GM19463 (cell line): Measurements from ENCODE around the gene FUT6.
"Not testable (repeated sequence)": the region's sequence is repeated elsewhere in the genome, so short reads cannot be mapped to it uniquely, and the experiment has no call there.

Source experiments
- ATAC-seq: cut with Tn5 transposase; IDR thresholded peaks from one replicate; pipeline ENCODE4 v1.9.1; 2021; ENCODE audit warnings: mild to moderate bottlenecking, moderate library complexity; ENCODE audit not compliant: unreplicated experiment

Gene FUT6

DNA sequence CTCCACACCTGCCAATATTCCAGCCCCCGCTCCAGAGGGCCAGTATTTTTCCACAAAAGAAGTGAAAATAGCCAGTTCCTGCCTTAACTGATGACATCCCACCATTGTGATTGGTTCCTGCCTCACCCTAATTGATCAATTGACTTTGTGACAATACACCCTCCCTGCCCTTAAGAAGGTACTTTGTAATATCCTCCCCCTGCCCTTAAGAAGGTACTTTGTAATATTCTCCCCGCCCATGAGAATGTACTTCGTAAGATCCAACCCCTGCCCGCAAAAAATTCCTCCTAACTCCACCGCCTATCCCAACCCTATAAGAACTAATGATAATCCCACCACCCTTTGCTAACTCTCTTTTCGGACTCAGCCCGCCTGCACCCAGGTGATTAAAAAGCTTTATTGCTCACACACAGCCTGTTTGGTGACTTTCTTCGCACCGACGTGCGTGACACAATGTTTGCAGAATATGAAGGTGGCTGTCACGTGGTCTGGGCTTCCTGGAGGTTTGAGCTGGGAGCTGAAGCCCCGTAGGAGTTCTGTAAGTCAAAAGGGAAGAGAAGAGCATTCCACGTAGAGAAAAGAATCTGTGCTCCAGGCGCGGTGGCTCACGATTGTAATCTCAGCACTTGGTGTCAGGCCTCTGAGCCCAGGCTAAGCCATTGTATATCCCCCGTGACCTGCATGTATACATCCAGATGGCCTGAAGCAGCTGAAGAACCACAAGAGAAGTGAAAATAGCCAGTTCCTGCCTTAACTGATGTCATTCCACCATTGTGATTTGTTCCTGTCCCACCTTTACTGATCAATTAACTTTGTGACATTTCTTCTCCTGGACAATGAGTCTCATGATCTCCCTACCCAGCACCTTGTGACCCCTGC, 17.9 kb upstream of the FUT6 start:
- ATAC-seq: no peak

DNA sequence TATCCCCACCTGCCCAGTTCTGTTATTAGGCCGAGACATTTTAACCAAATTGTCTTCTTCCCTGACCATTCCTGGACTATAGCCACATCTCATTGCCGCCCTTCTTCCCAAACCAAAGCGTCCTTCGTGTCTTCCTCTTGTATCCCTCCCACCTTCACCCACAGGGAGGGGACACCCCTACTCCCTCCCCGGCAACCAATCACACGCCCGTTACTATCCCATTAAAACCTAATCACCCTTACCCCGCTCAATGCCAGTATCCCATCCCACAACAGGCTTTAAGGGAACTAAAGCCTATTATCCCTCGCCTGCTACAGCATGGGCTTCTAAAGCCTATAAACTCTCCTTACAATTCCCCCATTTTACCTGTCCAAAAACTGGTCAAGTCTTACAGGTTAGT, 15.6 kb upstream of the FUT6 start:
- not testable (repeated sequence) for ATAC-seq

DNA sequence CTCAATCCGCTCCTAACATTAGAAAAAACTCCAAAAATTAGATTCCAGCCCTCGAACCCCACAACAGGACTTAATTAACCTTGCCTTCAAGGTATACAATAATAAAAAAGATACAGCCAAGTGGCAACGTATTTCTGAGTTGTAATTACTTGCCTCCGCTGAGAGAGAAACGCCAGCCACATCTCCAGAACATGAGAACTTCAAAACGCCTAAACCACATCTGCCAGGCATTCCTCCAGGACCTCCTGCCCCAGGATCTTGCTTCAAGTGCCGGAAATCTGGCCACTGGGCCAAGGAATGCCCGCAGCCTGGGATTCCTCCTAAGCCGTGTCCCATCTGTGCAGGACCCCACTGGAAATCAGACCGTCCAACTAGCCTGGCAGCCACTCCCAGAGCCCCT, 14.6 kb upstream of the FUT6 start:
- ATAC-seq: not testable (repeated sequence)

DNA sequence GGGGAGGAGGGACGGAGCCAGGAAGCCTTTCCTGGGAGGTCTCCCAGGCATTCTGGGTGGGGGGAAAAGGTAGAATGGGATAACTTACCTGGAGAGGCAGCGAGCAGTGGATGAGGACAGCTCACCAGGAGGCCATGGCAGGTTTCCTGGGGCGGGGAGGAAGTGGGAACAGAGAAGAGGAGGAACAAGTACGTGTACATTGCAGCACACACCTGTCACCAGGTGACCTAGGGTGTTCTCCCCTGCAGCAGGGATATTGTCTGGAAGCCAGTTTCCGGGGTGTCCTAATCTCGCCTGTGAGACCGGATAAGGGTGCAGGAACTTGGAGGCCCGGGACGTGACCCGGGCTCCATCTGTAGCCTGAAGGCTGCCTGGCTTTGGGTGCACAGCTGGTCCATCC, 11.8 kb upstream of the FUT6 start, which contains the start of gene FUT3:
TSS of gene FUT3 (minus strand) at position 148 of the 400 bp plus-strand sequence.
- ATAC-seq: no peak

DNA sequence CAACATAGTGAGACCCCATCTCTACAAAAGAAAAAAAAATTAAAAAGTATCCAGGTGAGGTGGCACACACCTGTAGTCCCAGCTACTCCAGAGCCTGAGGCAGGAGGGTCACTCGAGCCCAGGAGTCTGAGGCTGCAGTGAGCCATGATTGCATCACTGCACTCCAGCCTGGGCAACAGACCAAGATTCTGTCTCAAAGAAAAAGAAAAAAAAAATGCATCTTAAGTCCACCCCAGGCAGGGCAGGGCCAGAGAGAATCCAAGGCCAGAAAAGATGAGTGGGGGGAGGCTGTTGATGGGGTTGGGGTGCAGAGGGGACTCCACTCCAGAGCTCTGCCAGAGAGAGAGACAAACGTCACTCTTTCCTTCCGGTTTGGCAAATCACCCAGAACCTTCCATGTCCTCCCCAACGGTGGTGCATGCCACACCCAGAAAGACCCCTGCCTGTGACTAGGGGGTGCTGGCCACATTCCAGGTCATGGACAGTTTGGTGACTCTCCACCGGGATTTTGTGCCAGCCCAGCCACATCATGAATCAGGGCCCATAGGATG, 11.3 kb upstream of the FUT6 start:
- no peak for ATAC-seq

DNA sequence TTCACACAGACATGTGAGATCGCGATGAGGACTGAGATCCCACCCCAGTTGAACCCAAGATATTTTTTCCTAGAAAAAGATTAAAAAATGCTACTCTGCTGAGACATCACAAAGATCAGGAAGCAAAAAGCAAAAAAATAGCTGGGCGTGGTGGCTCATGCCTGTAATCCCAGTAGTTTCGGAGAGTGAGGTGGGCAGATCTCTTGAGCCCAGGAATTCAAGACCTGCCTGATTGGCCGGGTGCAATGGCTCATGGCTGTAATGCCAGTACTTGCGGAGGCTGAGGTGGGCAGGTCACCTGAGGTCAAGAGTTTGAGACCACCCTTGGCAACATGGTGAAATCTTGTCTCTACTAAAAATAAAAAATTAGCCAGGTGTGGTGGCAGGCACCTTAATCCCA, 10.7 kb upstream of the FUT6 start:
- no peak for ATAC-seq

DNA sequence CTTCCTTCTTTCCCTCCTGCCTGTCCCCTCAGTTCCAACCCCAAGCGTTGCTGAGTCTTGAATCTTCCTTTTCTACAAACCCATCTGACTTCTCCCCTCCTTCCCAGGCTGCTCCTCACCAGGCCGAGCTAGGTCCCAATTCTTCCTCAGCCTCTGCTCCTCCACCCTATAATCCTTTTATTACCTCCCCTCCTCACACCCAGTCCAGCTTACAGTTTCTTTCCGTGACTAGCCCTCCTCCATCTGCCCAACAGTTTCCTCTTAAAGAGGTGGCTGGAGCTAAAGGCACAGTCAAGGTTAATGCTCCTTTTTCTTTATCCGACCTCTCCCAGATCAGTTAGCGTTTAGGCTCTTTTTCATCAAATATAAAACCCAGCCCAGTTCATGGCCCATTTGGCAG, 9.1 kb upstream of the FUT6 start:
- ATAC-seq: not testable (repeated sequence)

DNA sequence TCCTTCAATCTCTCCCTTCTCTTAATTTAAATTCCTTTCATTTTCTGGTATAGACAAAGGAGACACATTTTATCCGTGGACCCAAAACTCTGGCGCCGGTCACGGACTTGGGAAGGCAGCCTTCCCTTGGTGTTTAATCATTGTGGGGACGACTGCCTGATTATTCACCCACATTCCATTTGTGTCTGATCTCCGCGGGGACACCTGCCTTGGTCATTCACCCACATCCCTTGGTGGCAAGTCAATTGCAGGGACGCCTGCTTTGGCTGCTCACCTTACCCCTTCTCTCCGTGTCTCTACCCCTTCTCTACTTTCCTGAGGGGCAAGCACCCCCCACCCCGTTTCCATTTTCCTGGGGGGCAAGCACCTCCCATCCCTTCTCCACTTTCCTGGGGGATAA, 8.3 kb upstream of the FUT6 start:
- not testable (repeated sequence) for ATAC-seq

DNA sequence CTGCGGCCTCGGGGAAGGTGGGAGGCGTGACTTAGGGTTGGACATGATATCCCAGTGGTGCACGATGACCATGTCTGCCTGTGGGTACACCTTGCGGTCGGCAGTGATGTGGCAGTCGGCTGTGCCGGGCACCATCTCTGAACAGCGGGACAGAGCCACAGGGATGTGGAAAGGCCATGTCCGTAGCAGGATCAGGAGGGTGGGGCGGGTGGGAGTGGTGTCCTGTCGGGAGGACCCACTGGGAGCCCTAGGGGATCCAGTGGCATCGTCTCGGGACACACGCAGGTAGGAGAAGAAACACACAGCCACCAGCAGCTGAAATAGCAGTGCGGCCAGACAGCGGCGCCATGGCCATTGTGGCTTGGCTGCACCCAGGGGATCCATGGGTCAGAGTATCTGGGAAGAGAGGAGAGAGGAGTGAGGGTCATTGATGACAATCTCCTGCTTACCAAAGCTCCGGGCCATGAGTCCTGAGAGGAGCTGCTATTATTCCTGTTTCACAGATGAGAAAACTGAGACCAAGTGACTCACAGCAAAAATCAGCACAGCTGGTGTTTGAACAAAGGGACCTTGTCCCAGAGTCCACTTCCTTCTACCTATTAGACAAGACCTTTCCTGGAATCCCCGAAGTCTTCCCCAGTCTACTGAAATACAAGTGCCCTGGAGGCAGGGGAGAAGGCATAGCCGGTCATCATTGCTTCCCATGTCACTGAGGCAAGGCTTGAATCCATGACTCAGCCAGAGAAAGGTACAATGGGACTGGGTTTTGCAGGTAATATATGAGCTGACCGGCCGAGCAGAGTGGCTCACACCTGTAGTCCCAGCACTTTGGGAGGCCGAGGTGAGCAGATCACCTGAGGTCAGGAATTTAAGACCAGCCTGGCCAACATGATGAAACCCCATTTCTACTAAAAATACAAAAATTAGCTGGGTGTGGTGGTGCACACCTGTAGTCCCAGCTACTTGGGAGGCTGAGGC, 5.2 kb upstream of the FUT6 start:
- no peak for ATAC-seq

DNA sequence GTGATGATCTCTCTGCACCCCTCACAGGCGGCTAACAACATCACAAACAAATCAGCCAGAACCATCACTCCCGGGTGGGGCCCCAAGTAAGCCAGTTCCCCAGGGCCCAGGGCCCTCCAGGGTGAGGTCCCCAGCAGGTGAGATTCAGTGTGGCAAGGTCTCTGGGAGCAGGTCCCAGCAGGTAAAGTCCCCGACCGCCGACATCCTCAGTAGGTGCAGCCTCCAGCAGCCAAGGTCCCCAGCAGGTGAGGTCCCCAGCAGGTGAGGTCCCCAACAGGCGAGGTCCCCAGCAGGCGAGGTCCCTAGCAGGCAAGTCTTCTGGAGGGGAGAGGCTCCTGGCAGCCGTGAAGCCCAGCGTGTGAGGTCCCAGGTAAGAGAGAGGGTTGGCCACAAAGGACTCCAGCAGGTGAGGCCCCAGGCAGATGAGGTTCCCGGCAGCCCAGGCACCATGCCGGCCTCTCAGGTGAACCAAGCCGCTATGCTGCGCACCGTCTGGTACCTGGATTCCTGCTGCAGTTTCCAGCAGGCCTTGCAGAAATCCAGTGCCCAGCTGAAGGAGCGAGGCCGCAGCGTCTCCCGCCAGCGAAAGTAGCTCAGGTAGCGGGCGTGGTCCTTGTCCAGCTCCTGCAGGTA, 3.9 kb upstream of the FUT6 start:
- ATAC-seq: no peak

DNA sequence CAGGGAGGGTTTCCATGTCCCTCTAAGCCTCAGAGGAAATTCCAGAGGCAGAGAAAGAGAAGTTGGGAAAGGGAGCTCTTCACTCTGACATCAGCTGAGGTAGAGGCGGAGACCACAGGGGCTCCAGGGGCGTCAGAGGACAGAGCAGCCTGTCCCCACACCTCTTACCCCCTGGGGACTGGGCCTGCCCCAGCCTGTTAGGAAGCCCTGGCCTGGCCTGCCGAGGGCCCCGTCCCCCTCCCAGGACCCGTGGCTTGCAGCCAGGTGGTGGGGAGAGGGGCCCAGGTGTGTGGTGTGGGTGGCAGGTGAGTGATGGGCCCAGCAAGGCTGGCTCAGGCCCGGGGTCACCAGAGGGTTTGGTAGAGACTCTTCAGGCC, 2.2 kb upstream of the FUT6 start:
- ATAC-seq: not testable (repeated sequence)

DNA sequence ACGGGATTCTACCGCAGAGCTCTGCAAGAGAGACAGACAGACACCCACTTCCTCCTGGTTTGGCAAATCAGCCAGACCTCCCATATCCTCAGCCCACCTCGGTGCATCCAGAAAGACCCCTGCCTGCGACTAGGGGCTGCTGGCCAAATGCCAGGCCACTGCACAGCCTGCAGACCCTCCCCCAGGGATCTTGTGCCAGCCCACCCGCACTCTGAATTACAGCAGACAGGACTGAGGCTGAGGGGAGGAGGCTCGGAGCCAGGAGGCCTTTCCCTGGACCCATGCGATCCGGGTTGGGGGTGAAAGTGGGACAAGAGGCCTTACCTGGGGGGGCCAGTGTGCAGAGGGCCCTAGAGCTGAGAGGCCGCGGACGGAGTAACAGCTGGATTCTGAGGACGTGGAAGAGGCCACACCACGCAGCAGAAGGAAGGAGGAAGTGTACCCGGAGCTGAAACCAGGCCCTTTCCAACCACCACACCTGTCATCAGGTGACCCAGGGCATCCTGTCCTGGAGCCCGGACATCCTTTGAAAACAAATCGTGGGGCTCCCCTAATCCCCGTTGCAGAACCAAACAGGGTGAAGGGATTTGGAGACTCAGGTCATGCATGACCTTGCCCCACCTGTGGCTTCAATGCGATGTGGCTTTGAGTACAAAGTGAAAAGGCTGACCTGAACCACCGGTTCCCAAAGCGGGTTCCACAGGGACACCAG, 993 bp downstream of the FUT6 start:
- ATAC-seq: no peak

DNA sequence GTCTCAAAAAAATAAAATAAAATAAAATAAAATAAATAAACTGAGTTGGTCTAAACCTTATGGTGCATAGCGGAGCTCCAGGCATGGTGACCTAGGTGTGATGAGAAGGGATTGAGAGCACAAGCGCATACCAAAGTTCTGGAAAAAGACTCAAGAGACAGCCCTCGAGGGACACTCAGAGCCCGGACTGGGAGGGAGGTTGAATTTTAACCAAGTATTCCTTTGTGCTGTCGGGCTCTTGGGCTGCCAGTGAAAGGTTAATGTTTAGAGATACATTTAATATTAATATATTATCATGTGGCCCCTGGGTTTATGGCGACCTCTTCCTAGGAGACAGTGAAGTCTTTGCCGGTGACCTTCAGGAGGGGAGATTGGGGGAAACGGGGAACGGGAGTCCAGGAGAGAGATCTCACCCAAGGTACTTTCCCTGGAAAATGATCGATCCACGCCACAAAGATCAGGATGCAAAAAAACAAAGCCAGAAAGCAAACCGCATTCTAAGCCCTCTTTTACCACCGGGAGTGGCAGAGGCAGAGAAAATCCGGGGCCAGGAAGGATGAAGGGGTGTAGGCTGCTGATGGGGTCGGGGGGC, 1.6 kb downstream of the FUT6 start:
- ATAC-seq: no peak

DNA sequence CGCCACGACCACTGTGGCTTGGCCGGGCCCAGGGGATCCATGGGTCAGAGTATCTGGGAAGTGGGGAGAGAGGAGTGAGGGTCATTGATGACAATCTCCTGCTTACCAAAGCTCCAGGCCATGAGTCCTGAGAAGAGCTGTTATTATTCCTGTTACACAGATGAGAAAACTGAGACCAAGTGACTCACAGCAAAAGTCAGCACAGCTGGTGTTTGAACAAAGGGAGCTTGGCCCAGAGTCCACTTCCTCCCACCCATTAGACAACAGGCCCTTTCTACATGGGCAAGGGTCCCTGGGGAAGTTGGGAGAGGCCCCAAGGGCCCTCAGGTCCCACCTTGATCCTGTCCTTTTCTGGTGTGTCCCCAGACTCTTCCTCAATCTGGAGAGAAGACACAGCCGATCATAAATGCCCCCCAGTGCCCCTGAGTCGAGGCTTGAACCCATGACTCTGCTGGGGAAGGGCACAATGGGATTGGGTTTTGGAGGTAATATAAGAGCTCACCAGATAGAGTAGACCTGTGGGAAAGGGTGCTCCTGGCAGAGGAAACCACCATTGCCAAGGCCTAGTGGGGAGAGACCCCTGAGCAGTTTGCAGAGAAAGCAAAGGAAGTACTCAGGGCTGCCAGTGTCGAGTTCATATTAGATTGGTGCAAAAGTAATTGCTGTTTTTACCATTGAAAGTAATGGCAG, 6.8 kb downstream of the FUT6 start:
- ATAC-seq: no peak

DNA sequence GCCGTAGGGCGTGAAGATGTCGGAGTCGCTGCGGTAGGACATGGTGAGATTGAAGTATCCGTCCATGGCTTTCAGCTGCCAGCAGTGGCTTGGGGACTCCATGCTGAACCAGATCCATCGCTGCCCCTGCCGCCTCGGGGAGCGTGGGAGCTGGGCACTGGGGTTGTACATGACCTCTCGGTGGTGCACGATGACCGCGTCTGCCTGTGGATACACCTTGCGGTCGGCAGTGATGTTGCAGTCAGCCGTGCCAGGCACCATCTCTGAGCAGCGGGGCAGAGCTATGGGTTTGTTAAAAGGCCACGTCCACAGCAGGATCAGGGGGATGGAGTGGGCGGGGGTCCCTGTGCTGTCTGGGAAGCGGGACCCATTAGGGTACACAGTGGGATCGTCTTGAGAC, 7.4 kb downstream of the FUT6 start:
- ATAC-seq: no peak

DNA sequence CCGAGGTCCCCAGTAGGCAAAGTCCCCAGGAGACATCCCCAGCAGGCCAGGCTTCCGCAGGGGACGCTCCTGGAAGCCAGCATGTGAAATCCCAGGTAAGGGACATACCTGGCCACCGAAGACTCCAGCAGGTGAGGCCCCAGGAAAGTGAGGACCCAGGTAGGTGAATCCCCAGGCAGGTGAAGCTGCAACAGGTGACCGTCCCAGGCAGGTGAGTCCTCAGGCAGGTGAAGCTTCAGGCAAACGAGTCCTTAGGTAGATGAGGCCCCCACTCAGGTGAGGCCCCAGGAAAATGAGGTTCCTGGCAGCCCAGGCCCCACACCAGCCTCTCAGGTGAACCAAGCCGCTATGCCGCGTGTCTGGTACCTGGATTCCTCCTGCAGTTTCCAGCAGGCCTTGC, 8.3 kb downstream of the FUT6 start:
- no peak for ATAC-seq

DNA sequence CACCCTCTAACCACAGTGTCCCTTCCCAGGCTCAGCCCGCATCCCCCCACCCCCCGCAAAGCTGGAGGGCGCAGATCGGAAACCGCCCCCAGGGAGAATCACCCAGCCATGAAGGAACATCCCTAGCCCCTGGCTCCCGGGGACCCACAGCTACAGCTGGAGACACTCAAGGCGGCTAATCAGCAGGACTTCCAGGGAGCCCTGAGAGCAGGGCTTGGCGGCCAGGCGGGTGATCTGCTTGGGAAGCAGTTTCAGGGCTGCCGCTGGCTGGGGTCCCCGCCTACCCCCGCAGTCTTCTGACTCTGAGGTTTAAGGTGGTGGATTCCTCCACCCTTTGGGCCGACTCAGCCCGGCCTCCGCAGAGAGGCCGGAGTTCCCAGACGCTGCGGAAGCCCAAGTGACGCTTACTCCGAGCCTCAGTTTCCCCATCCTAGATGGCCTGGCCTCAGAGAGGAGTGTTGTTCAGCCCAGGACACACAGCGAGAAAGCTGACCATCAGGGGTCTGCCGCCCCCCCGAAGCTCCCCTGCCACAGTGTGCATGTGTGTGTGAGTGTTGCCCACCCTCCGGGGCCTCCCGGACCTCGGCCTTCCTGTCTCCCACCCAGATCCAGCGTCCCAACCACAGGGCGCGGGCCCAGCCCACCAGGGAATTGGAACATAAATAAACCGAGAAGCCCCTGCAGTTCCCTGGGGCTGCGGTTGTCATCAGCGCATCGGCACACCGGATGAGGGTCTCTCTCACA, 9.8 kb downstream of the FUT6 start:
- no peak for ATAC-seq

DNA sequence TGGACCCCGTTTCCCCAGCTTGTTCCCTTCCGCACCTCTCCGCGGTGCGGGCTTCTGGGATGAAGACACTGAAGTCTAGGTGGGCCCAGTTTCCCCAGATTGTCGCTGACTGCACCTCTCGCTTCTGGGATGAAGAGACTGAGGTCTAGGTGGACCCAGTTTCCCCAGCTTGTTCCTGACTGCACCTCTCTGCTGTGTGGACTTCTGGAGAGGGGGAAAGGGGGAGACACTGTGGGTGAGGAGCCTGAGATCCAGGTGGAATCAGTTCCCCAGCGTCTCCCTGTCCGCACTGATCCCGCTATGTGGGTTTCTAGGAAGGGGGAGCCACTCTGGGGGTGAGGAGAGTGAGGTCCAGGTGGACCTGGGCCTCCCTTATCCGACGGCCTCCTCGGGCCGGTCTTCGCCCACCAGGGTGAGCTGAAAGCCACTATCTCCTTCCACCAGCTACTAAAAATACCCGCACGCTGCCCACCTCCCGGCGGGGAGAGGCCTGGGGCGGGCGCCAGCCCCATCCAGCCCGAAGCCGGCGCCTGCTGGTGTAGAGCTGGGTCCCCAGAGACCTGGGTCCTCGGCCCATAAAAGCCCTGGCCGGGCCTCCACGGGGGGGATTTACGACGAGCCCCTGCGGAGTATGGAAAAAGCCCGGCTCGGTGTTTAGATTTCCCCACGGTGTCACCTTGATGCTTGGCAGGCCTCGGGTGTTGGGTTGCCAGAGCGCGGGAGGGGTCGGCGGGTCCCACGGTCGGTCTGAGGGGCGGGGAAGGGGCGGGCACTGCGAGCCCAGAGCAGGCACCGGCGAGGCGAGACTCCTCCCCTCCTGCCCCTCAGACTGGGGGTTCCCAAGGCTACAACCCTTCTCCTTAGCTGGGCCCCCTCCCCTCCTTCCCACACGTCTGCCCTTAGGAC, 10.6 kb downstream of the FUT6 start:
- ATAC-seq: no peak
